Hepatocyte (in vitro differentiated cells): ENCODE measurements around the gene RNPS1. TPM values are rescaled to one million over a fixed set of nuclear protein-coding genes. Genes with fewer than 3 reads are reported as not detected.

Source experiments
- DNase-seq: peaks from one replicate; pipeline ENCODE4 v3.0.0-alpha.2; 2016; ENCODE audit warnings: low spot score
- H2AFZ ChIP-seq: fragments of 200-600 bp; sonication (generic); 2 replicates; pipeline ENCODE4 v1.6.0; 2016; ENCODE audit warnings: antibody characterized with exemption, mild to moderate bottlenecking
- H3K27ac ChIP-seq: fragments of 200-600 bp; sonication (generic); 2 replicates; pipeline ENCODE4 v1.5.1; 2016; ENCODE audit warnings: mild to moderate bottlenecking
- H3K27me3 ChIP-seq: fragments of 200-600 bp; sonication (generic); 2 replicates; pipeline ENCODE4 v1.6.1; 2016
- H3K36me3 ChIP-seq: fragments of 200-600 bp; sonication (generic); replicated peaks from 2 replicates; pipeline ENCODE4 v1.5.1; 2016; ENCODE audit warnings: low read depth; ENCODE audit not compliant: insufficient read depth
- H3K4me1 ChIP-seq: fragments of 200-600 bp; sonication (generic); 2 replicates; pipeline ENCODE4 v1.5.1; 2016; ENCODE audit warnings: mild to moderate bottlenecking, moderate library complexity; ENCODE audit not compliant: insufficient read depth
- H3K4me2 ChIP-seq: fragments of 200-600 bp; sonication (generic); 2 replicates; pipeline ENCODE4 v1.6.0; 2016
- H3K4me3 ChIP-seq: fragments of 200-600 bp; sonication (generic); 2 replicates; pipeline ENCODE4 v1.5.1; 2016; ENCODE audit warnings: mild to moderate bottlenecking
- H3K79me2 ChIP-seq: fragments of 200-600 bp; sonication (generic); 2 replicates; pipeline ENCODE4 v1.6.0; 2017; ENCODE audit warnings: mild to moderate bottlenecking
- H3K9me2 ChIP-seq: fragments of 200-600 bp; sonication (generic); replicated peaks from 2 replicates; pipeline ENCODE4 v1.6.0; 2017; ENCODE audit warnings: mild to moderate bottlenecking; ENCODE audit not compliant: insufficient read depth
- H3K9me3 ChIP-seq: fragments of 200-600 bp; sonication (generic); 2 replicates; pipeline ENCODE4 v1.5.1; 2016; ENCODE audit warnings: low read depth, mild to moderate bottlenecking
- H4K20me1 ChIP-seq: fragments of 200-600 bp; sonication (generic); 2 replicates; pipeline ENCODE4 v1.6.0; 2016; ENCODE audit warnings: mild to moderate bottlenecking; ENCODE audit not compliant: insufficient read depth, poor library complexity, severe bottlenecking
- EZH2 ChIP-seq: fragments of 200-600 bp; sonication (generic); IDR thresholded peaks from 2 replicates; pipeline ENCODE4 v1.6.1; 2016; ENCODE audit warnings: antibody characterized with exemption, mild to moderate bottlenecking, borderline replicate concordance
- EZH2phosphoT487 ChIP-seq: fragments of 200-600 bp; sonication (generic); IDR thresholded peaks from one replicate; pipeline ENCODE4 v1.6.1; 2018; ENCODE audit warnings: antibody characterized with exemption, mild to moderate bottlenecking, low read depth, moderate library complexity; ENCODE audit not compliant: unreplicated experiment, severe bottlenecking
- WGBS: methylation state at CpG from one replicate; pipeline ENCODE4 v1.1.6; 2016; ENCODE audit warnings: low lambda C conversion rate; ENCODE audit errors: missing lambda C conversion rate; 5-methylcytosine and 5-hydroxymethylcytosine counted together
- polyA plus RNA-seq: library from polyadenylated mRNA; unstranded; fragments of >200 nt; fragmentation: Nextera tagmentation; extraction: Ambion mirVana; gene quantifications from 2 replicates; pipeline ENCODE4 v1.2.1, GENCODE V29; 2016
- total RNA-seq: library from RNA; depleted of rRNA; stranded (reverse); fragments of >200 nt; gene quantifications from 2 replicates; pipeline ENCODE4 v1.2.3, GENCODE V29; 2014
- TF ChIP-seq, protein P1 (sequence below): fragments of 200-600 bp; sonication (generic); IDR thresholded peaks from 2 replicates; pipeline ENCODE4 v1.5.1; 2016; ENCODE audit warnings: antibody characterized with exemption, mild to moderate bottlenecking; ENCODE audit not compliant: poor library complexity

Gene RNPS1
- total and polyA plus RNA-seq, 2 experiments from 2014 or later = 128 to 198 TPM

GRCh38 chr16:2229632-2230250 lies 38.2 kb downstream of the RNPS1 start:
- TF ChIP-seq EZH2phosphoT487 = no peak
- TF ChIP-seq EZH2 = no peak
- TF ChIP-seq, protein P1, sequence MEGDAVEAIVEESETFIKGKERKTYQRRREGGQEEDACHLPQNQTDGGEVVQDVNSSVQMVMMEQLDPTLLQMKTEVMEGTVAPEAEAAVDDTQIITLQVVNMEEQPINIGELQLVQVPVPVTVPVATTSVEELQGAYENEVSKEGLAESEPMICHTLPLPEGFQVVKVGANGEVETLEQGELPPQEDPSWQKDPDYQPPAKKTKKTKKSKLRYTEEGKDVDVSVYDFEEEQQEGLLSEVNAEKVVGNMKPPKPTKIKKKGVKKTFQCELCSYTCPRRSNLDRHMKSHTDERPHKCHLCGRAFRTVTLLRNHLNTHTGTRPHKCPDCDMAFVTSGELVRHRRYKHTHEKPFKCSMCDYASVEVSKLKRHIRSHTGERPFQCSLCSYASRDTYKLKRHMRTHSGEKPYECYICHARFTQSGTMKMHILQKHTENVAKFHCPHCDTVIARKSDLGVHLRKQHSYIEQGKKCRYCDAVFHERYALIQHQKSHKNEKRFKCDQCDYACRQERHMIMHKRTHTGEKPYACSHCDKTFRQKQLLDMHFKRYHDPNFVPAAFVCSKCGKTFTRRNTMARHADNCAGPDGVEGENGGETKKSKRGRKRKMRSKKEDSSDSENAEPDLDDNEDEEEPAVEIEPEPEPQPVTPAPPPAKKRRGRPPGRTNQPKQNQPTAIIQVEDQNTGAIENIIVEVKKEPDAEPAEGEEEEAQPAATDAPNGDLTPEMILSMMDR = no peak
- Histone ChIP-seq H3K4me3 (no peak overlapping the region), H3K27ac (no peak overlapping the region), H3K9me2 (no peaks in the 10 kb centered on the region), H3K4me1 (peaks cover 8% of the 10 kb centered on the region), H2AFZ (no peak overlapping the region), H3K36me3 (no peaks in the 10 kb centered on the region), H3K79me2 (peaks cover 33% of the 10 kb centered on the region), H3K9me3 (no peaks in the 10 kb centered on the region), H3K27me3 (no peaks in the 10 kb centered on the region), H3K4me2 (no peak overlapping the region), H4K20me1 (peaks cover 11% of the 10 kb centered on the region)
- 97% methylated on average over 23 of the region's 23 CpGs for WGBS
- DNase-seq = no peak

GRCh38 chr16:2229091-2229490 lies 38.8 kb downstream of the RNPS1 start:
- Histone ChIP-seq H3K4me2 (no peak overlapping the region), H4K20me1 (peaks cover 17% of the 10 kb centered on the region), H3K27ac (no peak overlapping the region), H3K36me3 (no peaks in the 10 kb centered on the region), H3K27me3 (no peaks in the 10 kb centered on the region), H3K4me1 (peaks cover 13% of the 10 kb centered on the region), H3K79me2 (peaks cover 40% of the 10 kb centered on the region), H3K4me3 (no peak overlapping the region), H2AFZ (no peak overlapping the region), H3K9me3 (no peaks in the 10 kb centered on the region), H3K9me2 (no peaks in the 10 kb centered on the region)
- TF ChIP-seq, protein P1 = no peak
- TF ChIP-seq EZH2 = no peak
- no peak for TF ChIP-seq EZH2phosphoT487
- WGBS = 96% methylated on average over 12 of the region's 12 CpGs
- DNase-seq = no peak

GRCh38 chr16:2228161-2228824 lies 39.6 kb downstream of the RNPS1 start:
- Histone ChIP-seq H3K27me3 (no peaks in the 10 kb centered on the region), H3K27ac (no peak overlapping the region), H3K9me3 (no peaks in the 10 kb centered on the region), H3K79me2 (peaks cover 40% of the 10 kb centered on the region), H4K20me1 (peaks cover 17% of the 10 kb centered on the region), H3K9me2 (no peaks in the 10 kb centered on the region), H3K36me3 (no peaks in the 10 kb centered on the region), H2AFZ (no peak overlapping the region), H3K4me2 (no peak overlapping the region), H3K4me3 (no peak overlapping the region), H3K4me1 (peaks cover 13% of the 10 kb centered on the region)
- WGBS = 86% methylated on average over 20 of the region's 25 CpGs
- TF ChIP-seq EZH2phosphoT487 = no peak
- TF ChIP-seq EZH2 = no peak
- TF ChIP-seq, protein P1 = no peak
- DNase-seq = no peak
